ENCODE measurements around the gene RTKN. TPM values are rescaled to one million over a fixed set of nuclear protein-coding genes. Genes with fewer than 3 reads are reported as not detected.

The RTKN gene
- total and polyA plus RNA-seq, 2 of the 13 experiments (the other 11 are each of a cell fraction or from before 2014, with no cell fraction given): 159 to 166 TPM

DNA sequence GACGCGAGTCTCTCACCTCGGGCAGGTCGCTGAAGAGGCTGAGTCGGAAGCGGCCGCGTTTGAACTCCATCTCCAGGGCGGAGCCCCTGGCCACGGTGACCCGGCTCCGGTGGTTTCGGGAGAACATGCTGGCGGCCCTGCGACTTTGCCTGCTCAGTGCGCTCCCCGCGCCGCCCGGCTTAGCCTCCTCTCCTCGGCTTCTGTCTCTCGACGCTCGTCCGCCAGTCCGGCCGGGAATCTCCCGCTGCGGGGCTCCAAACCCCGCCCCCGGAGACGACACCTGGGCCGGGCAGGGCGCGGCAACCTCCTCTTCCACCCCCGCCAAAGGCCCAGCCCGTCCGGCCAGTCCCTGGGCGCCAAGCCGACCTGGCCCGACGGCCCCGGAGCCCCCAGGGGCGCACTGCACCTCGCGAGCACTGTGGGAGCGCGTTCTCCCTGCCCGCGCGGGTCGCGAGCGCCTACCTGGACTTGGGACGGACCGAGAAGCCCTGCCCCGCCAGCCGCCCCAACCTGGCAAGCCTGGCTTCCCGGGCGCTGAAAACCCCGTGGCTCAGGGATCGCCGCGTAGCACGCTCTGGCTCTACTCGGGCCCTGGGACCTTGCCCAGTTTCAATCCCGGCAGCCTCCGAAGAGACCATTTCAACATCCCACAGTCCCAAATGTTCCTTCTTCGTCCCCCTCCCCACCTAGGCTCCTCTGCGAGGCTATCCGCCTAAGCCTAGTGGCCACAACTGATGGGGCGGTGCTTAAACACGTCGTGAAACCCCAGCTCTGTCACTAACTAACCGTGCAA lies at the start of gene RTKN (continued):
- TF ChIP-seq ZNF33A (CRISPR knock-in tag; IDR thresholded peaks at IDR 0.05; ENCODE audit: borderline replicate concordance) (no peak; the same call in none of the 2 replicates), PLRG1 (conservative IDR thresholded peaks at IDR 0.05) (no peak), ATF7 (IDR thresholded peaks at IDR 0.05) (no peak), ATF7 (CRISPR knock-in tag; IDR thresholded peaks at IDR 0.05) (no peak; the same call in 1 of the 2 replicates), ZNF777 (CRISPR knock-in tag; IDR thresholded peaks at IDR 0.05) (peak; percentile 95), SMAD3 (CRISPR knock-in tag; IDR thresholded peaks at IDR 0.05) (peak; percentile 80), ZNF451 (CRISPR knock-in tag; IDR thresholded peaks at IDR 0.05) (peak; percentile 69), HNRNPUL1 (IDR thresholded peaks at IDR 0.05; ENCODE audit: low read depth, low read length) (0 out of 2 replicates have a peak, but pooled peaks have one; percentile 70), ATRX (CRISPR knock-in tag; IDR thresholded peaks at IDR 0.05; ENCODE audit: borderline replicate concordance) (no peak), RCOR2 (CRISPR knock-in tag; IDR thresholded peaks at IDR 0.05) (no peak), RXRB (CRISPR knock-in tag; IDR thresholded peaks at IDR 0.05; ENCODE audit: borderline replicate concordance) (0 out of 2 replicates have a peak, but pooled peaks have one; percentile 53), YEATS2 (CRISPR knock-in tag; IDR thresholded peaks at IDR 0.05; ENCODE audit: borderline replicate concordance) (peak; percentile 71; the same call in 1 of the 2 replicates), ZNF20 (CRISPR knock-in tag; IDR thresholded peaks at IDR 0.05) (no peak), SP5 (CRISPR knock-in tag; IDR thresholded peaks at IDR 0.05; ENCODE audit: borderline replicate concordance, low read depth) (peak; percentile 79), TRIM24 (CRISPR knock-in tag; IDR thresholded peaks at IDR 0.05) (no peak), ZNF768 (CRISPR knock-in tag; IDR thresholded peaks at IDR 0.05) (peak; percentile 49; the same call in 1 of the 2 replicates), PITX1 (CRISPR knock-in tag; IDR thresholded peaks at IDR 0.05) (peak; percentile 79; the same call in 1 of the 2 replicates), RFXANK (CRISPR knock-in tag; IDR thresholded peaks at IDR 0.05) (peak; percentile 16; the same call in 1 of the 2 replicates), AGO1 (IDR thresholded peaks at IDR 0.05; ENCODE audit: low read depth, low read length, poor library complexity, severe bottlenecking) (no peak), TOE1 (CRISPR knock-in tag; IDR thresholded peaks at IDR 0.05) (peak; percentile 82; the same call in 1 of the 2 replicates), ZFY (CRISPR knock-in tag; IDR thresholded peaks at IDR 0.05) (peak; percentile 84)
- TF ChIP-seq, protein P1, sequence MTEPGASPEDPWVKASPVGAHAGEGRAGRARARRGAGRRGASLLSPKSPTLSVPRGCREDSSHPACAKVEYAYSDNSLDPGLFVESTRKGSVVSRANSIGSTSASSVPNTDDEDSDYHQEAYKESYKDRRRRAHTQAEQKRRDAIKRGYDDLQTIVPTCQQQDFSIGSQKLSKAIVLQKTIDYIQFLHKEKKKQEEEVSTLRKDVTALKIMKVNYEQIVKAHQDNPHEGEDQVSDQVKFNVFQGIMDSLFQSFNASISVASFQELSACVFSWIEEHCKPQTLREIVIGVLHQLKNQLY (CRISPR knock-in tag; IDR thresholded peaks at IDR 0.05): no peak; the same call in 1 of the 2 replicates
- TF ChIP-seq, protein P2, sequence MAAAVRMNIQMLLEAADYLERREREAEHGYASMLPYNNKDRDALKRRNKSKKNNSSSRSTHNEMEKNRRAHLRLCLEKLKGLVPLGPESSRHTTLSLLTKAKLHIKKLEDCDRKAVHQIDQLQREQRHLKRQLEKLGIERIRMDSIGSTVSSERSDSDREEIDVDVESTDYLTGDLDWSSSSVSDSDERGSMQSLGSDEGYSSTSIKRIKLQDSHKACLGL (CRISPR knock-in tag; IDR thresholded peaks at IDR 0.05): peak; percentile 85; the same call in 1 of the 2 replicates
- TF ChIP-seq, protein P3, sequence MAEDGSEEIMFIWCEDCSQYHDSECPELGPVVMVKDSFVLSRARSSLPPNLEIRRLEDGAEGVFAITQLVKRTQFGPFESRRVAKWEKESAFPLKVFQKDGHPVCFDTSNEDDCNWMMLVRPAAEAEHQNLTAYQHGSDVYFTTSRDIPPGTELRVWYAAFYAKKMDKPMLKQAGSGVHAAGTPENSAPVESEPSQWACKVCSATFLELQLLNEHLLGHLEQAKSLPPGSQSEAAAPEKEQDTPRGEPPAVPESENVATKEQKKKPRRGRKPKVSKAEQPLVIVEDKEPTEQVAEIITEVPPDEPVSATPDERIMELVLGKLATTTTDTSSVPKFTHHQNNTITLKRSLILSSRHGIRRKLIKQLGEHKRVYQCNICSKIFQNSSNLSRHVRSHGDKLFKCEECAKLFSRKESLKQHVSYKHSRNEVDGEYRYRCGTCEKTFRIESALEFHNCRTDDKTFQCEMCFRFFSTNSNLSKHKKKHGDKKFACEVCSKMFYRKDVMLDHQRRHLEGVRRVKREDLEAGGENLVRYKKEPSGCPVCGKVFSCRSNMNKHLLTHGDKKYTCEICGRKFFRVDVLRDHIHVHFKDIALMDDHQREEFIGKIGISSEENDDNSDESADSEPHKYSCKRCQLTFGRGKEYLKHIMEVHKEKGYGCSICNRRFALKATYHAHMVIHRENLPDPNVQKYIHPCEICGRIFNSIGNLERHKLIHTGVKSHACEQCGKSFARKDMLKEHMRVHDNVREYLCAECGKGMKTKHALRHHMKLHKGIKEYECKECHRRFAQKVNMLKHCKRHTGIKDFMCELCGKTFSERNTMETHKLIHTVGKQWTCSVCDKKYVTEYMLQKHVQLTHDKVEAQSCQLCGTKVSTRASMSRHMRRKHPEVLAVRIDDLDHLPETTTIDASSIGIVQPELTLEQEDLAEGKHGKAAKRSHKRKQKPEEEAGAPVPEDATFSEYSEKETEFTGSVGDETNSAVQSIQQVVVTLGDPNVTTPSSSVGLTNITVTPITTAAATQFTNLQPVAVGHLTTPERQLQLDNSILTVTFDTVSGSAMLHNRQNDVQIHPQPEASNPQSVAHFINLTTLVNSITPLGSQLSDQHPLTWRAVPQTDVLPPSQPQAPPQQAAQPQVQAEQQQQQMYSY (CRISPR knock-in tag; IDR thresholded peaks at IDR 0.05): peak; percentile 65
- TF ChIP-seq, protein P4, sequence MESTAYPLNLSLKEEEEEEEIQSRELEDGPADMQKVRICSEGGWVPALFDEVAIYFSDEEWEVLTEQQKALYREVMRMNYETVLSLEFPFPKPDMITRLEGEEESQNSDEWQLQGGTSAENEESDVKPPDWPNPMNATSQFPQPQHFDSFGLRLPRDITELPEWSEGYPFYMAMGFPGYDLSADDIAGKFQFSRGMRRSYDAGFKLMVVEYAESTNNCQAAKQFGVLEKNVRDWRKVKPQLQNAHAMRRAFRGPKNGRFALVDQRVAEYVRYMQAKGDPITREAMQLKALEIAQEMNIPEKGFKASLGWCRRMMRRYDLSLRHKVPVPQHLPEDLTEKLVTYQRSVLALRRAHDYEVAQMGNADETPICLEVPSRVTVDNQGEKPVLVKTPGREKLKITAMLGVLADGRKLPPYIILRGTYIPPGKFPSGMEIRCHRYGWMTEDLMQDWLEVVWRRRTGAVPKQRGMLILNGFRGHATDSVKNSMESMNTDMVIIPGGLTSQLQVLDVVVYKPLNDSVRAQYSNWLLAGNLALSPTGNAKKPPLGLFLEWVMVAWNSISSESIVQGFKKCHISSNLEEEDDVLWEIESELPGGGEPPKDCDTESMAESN (CRISPR knock-in tag; conservative IDR thresholded peaks at IDR 0.05): peak; percentile 92
